Bone marrow (tissue), 2 donors: Measurements from ENCODE around the gene CLSTN1.
"Not testable (repeated sequence)": the region's sequence is repeated elsewhere in the genome, so short reads cannot be mapped to it uniquely, and the experiment has no call there.

ENCODE experiments used
- DNase-seq, 2 donors: peaks; one replicate each; lab custom pipeline; 2025; lab: John Stamatoyannopoulos, UW

The CLSTN1 gene

GRCh38 chr1:9729523-9729922 lies 94.2 kb downstream of the CLSTN1 start:
- no peak for DNase-seq

DNA sequence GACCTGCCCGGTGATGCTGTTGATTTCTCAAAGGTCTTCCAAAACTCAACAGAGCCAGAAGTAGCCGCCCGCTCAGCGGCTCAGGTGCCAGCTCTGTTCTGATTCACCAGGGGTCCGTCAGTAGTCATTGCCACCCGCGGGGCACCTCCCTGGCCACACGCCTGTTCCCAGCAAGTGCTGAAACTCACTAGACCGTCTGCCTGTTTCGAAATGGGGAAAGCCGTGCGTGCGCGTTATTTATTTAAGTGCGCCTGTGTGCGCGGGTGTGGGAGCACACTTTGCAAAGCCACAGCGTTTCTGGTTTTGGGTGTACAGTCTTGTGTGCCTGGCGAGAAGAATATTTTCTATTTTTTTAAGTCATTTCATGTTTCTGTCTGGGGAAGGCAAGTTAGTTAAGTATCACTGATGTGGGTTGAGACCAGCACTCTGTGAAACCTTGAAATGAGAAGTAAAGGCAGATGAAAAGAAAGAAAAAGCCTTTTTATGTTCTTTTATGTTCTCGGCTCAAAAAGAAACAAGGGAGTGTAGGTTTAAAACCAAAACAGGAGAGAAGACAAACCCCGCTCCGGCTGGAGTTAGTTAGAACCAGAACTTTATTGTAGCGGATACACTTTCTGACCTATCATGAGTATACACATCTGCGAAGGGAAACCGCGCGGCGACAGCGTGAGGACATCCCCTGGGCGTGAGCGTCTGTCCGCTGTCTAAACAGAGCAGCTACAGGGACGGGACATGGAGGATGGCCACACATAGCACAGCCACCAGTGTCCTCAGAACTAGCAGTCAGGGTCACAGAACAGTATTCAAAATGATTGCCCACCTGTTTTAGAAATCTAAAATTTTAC lies 95.1 kb downstream of the CLSTN1 start:
- no peak for DNase-seq

GRCh38 chr1:9726905-9727595 lies 96.7 kb downstream of the CLSTN1 start:
- DNase-seq: no peak

GRCh38 chr1:9726406-9726805 lies 97.4 kb downstream of the CLSTN1 start:
- no peak for DNase-seq

- DNase-seq: peak; percentile 20 to 46
These were observed 98.9 kb downstream of the CLSTN1 start for GRCh38 chr1:9724706-9725476.

DNA sequence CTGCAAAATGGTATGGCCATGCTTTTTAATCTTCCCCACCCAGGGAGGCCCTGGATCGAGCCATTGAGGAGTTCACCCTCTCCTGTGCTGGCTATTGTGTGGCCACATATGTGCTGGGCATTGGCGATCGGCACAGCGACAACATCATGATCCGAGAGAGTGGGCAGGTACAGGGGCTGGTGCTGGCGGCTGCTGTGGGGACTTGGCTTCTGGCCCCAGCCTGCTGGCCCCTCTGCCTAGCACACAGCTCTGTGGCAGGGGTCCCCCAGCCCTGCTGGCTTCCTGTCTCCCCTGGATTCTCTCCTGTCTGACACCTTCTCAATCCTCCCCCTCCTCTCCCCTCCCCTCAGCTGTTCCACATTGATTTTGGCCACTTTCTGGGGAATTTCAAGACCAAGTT lies 99.8 kb downstream of the CLSTN1 start:
- DNase-seq: no peak

DNA sequence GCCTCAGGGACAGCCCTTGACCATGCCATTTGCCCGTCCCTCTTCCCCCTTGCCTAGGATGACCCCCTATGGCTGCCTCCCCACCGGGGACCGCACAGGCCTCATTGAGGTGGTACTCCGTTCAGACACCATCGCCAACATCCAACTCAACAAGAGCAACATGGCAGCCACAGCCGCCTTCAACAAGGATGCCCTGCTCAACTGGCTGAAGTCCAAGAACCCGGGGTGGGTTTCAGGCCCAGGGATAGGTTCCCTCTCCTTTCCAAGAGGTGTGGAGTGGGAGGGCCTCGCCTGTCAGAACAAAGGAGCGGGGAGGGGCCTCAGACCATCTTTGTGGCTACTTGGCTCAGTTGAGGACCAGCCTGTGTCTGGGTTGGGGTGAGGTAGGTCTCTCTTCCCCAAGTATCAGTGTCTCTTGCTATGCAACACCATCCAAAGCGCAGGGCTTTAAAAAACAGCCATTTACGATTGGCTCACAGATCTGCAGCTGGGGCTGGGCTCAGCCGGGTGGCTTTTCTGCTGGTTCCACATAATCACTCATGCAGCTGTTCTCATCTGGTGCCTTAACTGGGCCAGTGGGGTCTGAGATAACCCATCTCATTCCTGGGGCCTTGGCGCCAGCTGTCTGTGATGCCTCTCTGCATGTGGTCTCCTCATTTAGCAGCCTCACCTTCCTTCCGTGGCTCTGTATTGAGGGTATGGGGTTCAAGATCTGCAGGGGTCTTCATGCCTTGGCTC lies 100.5 kb downstream of the CLSTN1 start:
- DNase-seq: no peak

GRCh38 chr1:9722378-9722749 lies 101.4 kb downstream of the CLSTN1 start:
- no peak for DNase-seq

GRCh38 chr1:9721606-9722377 lies 102.0 kb downstream of the CLSTN1 start:
- peak in 1 of 2 donors; percentile 3 for DNase-seq

- DNase-seq: no peak
These were observed 102.8 kb downstream of the CLSTN1 start for GRCh38 chr1:9720785-9721605.

DNA sequence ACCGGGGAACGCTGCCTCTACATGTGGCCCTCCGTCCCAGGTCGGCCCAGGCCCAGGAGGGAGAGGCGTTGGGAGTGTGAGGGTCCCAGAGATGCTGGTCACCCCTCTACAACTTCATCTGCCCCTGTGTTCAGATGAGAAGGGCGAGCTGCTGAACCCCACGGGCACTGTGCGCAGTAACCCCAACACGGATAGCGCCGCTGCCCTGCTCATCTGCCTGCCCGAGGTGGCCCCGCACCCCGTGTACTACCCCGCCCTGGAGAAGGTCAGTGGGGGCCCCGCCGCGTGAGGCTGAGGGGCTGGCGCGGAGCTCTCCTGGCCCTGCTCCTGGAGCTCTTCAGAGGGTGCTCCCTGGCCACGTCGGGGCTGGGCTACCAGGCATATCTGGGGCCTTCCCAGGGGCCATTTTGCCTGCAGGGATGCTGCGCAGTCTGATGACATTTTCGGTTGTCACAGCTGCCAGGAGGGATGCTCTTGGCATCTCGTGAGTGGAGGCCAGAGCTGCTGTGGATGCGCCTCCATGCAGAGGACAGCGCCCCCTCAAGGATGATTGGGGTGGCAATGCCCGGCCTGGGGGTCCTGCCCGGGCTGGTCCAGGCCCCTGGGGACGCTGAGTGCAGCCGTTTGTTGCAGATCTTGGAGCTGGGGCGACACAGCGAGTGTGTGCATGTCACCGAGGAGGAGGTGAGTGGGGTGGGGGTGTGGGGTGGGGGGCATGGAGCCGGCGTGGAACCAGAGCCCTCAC lies 103.6 kb downstream of the CLSTN1 start:
- no peak for DNase-seq

DNA sequence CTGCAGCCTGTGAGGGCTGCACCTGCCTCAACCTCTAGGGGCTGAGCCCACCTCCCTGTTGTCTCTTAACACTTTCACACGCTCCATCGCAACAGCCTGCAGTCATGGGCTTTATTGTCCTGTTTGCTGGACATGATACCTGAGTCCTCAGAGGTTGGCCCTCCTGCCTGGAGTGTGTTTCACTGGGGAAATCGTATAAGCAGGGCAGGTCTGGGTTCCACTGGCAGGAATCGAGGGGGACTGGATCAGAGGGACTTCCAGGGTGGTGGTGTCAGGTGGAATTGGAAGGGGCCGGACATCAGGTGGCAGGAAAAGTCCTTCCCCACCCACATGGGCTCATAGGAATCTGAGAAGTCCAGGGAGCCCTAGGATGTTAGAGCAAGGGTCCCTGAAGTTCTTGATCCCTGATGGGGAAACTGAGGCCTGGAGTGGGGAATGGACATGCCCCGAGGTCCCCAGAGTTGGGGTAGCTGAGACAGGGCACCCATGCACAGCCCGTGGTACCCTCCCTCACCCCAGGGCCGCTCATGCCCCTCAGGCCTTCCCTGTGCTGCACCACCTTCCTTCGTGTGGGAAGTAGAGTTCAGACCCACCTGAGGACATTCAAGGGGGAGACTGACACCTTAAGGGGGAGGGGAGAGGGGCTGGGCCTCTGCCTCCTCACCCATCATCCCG lies 105.6 kb downstream of the CLSTN1 start:
- no peak for DNase-seq

DNA sequence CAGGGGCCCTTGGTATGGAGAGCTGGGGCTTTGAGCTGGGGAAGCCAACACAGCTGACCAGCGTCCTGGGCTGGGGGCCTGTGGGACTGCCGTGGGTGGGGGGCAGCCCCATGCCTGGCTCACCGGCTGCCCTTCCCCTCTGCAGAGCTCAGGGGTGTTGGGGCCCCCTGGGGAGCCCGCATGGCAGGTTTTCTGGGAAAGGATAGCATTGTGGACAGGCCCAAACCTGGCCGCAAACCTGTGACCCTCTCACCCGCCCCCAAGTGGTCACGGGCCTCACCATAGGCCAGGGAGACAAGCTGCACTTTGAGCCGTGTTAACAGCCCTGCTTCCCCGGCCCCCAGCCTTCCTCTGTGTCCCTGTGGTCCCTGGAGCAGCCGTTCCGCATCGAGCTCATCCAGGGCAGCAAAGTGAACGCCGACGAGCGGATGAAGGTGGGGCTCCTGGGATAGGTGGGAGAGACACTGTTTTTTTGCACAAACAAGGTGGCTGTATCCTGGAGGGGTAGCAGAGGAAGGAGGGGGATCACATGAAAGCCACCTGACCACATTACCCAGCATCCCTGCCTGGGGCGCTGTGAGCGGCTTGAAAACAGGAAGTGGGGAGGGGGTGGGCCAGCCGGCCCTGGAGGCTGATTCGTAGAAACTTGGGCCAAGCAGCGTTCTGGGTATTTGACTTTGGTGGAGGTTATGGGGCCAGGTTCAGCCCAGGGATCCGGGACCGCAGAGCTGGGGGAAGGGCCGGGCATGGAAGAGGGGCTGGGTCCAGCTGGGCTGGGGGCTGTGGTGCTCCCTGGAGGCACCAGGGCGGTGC lies 106.4 kb downstream of the CLSTN1 start:
- DNase-seq: peak; percentile 7 to 80

- DNase-seq: no peak
These were observed 107.2 kb downstream of the CLSTN1 start for GRCh38 chr1:9716404-9717192.

DNA sequence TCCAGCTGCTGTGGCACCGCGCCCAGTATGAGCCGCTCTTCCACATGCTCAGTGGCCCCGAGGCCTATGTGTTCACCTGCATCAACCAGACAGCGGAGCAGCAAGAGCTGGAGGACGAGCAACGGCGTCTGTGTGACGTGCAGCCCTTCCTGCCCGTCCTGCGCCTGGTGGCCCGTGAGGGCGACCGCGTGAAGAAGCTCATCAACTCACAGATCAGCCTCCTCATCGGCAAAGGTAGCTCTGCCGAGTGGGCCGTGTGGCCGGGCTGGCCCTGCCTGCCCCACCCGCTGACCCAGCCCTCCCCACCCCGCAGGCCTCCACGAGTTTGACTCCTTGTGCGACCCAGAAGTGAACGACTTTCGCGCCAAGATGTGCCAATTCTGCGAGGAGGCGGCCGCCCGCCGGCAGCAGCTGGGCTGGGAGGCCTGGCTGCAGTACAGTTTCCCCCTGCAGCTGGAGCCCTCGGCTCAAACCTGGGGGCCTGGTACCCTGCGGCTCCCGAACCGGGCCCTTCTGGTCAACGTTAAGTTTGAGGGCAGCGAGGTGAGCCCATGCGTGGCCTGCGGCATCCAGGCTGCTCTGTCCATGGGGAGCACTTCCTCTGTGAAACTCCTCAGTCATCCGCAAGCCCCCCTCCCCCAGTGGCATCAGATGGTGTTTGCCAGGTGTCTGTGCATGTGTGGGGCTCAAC lies 108.1 kb downstream of the CLSTN1 start:
- DNase-seq: no peak

DNA sequence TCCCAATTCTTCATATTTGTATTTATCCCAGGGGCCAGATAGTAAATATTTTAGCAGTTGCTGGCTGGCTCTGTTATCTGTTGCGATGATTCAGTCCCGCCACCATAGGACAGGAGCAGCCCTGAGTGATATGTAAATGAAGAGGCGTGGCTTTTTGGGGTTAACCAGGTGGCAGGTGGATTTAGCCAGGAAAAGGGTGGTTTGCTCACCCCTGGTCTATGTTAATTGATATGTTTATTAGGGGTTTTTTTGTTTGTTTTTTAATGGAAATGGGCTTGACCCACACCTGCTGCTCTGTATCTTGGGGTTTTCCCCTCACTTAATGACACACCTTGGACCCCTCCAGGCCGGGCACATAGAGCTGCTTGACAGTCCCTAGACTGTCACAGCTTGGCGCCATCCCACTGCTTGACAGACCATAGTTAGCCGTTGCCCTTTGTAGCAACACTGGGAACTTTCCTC lies 109.5 kb downstream of the CLSTN1 start:
- no peak for DNase-seq

DNA sequence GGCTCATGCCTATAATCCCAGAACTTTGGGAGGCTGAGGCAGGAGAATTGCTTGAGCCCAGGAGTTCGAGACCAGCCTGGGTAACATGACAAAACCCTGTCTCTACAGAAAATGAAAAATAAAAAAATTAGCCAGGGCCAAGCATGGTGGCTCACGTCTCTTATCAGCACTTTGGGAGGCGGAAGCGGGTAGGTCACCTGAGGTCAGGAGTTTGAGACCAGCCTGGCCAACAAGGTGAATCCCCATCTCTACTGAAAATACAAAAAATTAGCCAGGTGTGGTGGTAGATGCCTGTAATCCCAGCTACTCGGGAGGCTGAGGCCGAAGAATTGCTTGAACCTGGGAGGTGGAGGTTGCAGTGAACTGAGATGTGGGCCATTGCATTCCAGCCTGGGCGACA lies 111.0 kb downstream of the CLSTN1 start:
- not testable (repeated sequence) for DNase-seq
